Measurements from ENCODE around the gene FIS1.

The FIS1 gene

DNA sequence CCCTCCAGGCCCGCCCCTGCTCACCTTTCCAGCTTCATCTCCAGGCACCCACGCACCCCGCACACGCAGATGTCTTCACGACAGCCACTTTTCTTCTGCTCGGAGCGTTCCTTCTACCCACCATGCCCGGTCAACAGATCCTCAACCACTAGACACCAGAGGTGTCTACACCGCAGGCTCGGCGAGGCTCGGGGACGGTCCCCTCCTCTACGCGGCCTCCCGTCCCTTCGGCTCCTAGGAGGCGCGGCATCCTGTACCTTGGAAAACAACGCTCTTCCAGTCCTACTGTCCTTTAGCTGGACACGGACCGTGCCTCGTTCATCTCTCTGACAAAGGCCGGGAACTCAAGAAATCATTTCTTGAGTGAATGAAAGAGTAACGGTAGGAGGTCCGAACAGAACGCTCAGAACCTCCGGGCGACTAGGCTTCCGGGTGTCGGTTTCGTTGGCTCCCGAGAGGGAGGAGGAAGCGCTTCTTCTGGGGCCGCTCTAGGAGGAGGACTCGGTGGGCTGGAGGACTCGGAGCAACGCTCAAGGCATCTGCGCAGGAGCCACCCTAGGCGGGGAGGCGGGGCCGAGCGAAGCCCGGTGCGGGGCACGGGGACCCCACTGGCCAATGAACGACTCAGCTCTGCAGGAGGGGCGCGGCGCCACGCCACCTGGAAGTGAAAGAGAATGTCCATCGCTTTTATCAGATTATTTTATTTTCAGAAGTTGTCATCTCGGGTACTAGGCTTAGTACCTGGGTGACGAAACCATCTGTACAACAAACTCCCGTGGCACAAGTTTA lies 7.2 kb upstream of the FIS1 start:
- Histone ChIP-seq H3K27me3 (ENCODE audit: control insufficient read depth, insufficient read depth, low read length) (no peaks in the 10 kb centered on the region), H3K4me3 (ENCODE audit: low read length) (peak overlapping the region; percentile 96), H3K4me1 (ENCODE audit: control insufficient read depth, low read depth, low read length) (peaks cover 4% of the 10 kb centered on the region), H3K27ac (ENCODE audit: low read length) (no peak overlapping the region), H3K36me3 (ENCODE audit: control insufficient read depth, low read depth, low read length) (no peaks in the 10 kb centered on the region), H3K9me3 (ENCODE audit: control insufficient read depth, low read depth, low read length) (no peaks in the 10 kb centered on the region), H3K9ac (ENCODE audit: low read length) (peak overlapping the region; percentile 69)

DNA sequence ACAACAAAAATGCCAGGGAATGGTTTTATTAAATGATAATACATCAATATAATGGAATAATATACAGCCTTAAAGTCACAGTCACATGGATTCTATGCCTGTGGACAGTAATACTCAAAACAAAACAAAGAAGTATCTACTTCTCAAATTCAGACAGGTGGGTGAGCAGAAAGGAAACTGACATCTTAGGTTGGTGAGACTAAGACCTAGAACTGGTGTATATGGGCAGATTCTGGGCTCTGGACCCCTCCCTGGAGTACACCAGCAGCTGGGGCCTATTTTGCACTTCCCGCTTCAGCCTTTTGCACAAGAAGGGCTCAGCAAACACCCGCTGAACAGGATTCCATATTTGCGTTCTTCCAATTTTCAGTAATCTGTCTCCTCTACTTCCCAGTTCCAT lies 5.4 kb upstream of the FIS1 start:
- H3K9ac ChIP-seq (ENCODE audit: low read length) = no peak overlapping the region

DNA sequence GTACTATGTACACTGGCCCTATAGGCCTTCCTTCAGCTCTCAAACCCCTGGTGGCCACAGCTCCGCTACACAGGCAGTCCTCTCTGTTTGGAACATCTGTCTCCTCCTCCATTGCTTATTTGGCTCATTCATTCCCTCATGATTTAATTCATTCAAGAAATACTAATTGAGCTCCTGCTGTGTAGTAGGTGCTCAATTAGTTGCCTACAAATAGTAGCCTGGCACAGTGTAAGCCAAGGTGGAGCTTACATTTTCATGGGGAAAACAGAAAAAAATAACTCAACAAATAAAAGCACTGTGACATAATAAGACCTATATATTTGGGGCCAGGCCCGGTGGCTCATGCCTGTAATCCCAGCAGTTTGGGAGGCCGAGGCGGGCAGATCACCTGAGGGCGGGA lies 3.4 kb upstream of the FIS1 start:
- no peak overlapping the region for H3K27ac ChIP-seq (ENCODE audit: low read length)
- H3K36me3 ChIP-seq (ENCODE audit: control insufficient read depth, low read depth, low read length) = no peaks in the 10 kb centered on the region
- no peaks in the 10 kb centered on the region for H3K27me3 ChIP-seq (ENCODE audit: control insufficient read depth, insufficient read depth, low read length)
- no peak overlapping the region for H3K9ac ChIP-seq (ENCODE audit: low read length)
- peaks cover 13% of the 10 kb centered on the region for H3K4me1 ChIP-seq (ENCODE audit: control insufficient read depth, low read depth, low read length)
- no peaks in the 10 kb centered on the region for H3K9me3 ChIP-seq (ENCODE audit: control insufficient read depth, low read depth, low read length)
- no peak overlapping the region for H3K4me3 ChIP-seq (ENCODE audit: low read length)

More for the DNA sequence above, 5.4 kb upstream of the FIS1 start:
- Histone ChIP-seq H3K27me3 (ENCODE audit: control insufficient read depth, insufficient read depth, low read length) (no peaks in the 10 kb centered on the region), H3K4me1 (ENCODE audit: control insufficient read depth, low read depth, low read length) (peaks cover 9% of the 10 kb centered on the region), H3K36me3 (ENCODE audit: control insufficient read depth, low read depth, low read length) (no peaks in the 10 kb centered on the region), H3K27ac (ENCODE audit: low read length) (no peak overlapping the region), H3K9me3 (ENCODE audit: control insufficient read depth, low read depth, low read length) (no peaks in the 10 kb centered on the region), H3K4me3 (ENCODE audit: low read length) (no peak overlapping the region)

DNA sequence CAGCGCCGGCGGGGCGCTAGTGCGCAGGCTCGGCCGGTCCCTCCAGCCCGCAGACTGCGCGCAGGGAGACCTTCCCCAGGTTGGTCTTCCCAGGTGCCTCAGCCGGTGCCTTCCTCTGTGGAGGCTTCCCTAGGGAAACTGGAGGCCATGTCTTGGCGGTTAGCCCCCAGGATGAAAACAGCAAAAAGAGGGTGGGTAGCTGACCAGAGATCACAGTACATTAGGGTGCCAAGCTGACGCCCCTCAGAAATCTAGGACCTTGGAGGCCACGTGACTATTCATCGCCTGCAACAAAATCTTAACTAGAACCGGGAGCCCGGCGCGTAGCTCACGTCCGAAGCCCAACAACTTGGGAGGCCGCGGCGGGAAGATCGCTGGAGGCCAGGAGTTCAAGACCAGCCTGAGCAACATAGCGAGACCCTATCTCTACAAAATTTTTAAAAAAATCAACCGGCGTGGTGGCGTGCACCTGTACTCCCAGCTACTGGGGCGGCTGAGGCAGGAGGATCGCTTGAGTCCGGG lies 327 bp upstream of the FIS1 start:
- no peaks in the 10 kb centered on the region for H3K9me3 ChIP-seq (ENCODE audit: control insufficient read depth, low read depth, low read length)
- peaks cover 9% of the 10 kb centered on the region for H3K4me1 ChIP-seq (ENCODE audit: control insufficient read depth, low read depth, low read length)
- no peak overlapping the region for H3K27ac ChIP-seq (ENCODE audit: low read length)
- peak overlapping the region; percentile 98 for H3K4me3 ChIP-seq (ENCODE audit: low read length)
- no peaks in the 10 kb centered on the region for H3K36me3 ChIP-seq (ENCODE audit: control insufficient read depth, low read depth, low read length)
- peak overlapping the region; percentile 72 for H3K9ac ChIP-seq (ENCODE audit: low read length)
- no peaks in the 10 kb centered on the region for H3K27me3 ChIP-seq (ENCODE audit: control insufficient read depth, insufficient read depth, low read length)

DNA sequence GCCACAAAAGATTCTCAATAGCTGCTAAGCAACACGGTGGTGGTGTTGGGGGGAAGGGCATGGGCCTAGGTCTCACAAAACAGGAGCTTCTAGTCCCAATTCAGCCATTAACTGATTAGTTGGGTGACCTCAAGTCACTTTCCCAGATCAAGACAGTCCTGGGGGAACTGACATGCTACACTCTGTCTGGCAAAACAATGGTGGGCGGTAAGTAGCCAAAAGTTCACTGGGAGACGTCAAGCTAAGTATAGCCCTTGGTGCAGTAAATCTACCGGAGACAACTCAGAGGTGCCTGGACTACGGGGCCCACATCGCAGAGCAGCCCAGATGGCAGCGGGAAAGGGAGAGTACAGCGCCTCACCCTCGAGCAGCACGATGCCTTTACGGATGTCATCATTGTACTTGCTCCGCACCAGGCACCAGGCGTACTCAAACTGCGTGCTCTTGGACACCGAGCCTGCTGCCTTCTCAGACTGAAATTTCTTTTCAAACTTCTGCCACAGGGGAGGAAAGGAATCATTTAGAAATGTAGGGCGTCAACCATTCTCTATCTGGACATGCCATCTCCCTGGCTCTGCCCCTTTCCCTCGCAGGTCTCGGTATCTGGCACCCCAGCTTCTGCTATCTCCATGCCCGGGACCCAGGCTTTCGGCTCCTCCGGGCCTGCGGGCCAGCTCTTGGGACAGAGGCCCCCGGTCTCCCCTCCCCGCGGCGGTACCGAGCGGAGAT lies 1.1 kb downstream of the FIS1 start:
- no peak overlapping the region for H3K27ac ChIP-seq (ENCODE audit: low read length)
- peak overlapping the region; percentile 98 for H3K4me3 ChIP-seq (ENCODE audit: low read length)
- peak overlapping the region; percentile 72 for H3K9ac ChIP-seq (ENCODE audit: low read length)
- H3K9me3 ChIP-seq (ENCODE audit: control insufficient read depth, low read depth, low read length) = no peaks in the 10 kb centered on the region
- H3K27me3 ChIP-seq (ENCODE audit: control insufficient read depth, insufficient read depth, low read length) = no peaks in the 10 kb centered on the region
- H3K36me3 ChIP-seq (ENCODE audit: control insufficient read depth, low read depth, low read length) = no peaks in the 10 kb centered on the region
- peaks cover 9% of the 10 kb centered on the region for H3K4me1 ChIP-seq (ENCODE audit: control insufficient read depth, low read depth, low read length)

DNA sequence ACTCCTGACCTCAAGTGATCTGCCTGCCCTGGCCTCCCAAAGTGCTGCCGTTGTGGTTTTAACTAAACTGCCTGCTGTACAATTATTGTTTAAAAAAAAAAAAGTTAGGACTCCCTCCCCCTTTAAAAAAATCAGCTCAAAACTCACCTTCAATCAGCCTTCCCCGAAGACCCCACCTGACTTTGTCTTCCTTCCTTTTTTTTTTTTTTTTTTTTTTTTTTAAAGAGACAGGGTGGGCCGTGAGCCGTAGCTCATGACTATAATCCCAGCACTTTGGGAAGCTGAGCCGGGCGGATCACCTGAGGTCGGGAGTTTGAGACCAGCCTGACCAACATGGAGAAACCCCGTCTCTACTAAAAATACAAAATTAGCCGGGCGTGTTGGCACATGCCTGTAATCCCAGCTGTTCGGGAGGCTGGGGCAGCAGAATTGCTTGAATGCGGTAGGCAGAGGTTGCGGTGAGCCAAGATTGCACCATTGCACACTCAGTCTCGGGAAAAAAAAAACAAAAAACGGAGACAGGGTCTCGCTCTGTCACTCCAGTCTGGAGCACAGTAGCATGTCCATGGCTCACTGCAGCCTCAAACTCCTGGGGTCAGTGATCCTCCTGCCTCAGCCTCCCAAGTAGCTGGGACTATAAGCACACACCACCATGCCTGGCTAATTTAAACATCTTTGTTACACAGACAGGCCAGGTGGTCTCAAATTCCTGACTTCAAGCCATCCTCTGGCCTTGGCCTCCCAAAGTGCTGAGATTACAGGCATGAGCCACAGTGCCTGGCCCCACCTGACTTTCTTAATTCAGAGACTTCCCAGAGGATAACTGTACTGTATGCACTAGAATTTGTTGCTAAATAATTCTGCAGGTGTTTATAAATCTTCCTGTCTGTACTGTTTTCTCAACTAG lies 3.2 kb downstream of the FIS1 start:
- peaks cover 9% of the 10 kb centered on the region for H3K4me1 ChIP-seq (ENCODE audit: control insufficient read depth, low read depth, low read length)

DNA sequence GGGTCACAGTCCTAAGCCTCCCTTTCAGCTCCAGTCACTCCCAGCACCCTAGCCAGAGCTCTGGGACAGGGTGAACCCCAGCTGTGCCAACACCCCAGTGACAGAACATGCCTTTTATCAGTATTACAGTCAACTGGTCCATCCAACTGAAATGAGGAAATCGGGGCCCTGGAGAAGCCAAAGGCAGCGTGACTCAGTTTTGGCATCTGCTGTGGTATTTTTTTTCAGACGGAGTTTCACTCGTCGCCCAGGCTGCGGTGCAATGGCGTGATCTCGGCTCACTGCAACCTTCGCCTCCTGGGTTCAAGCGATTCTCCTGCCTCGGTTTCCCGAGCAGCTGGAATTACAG lies 3.9 kb downstream of the FIS1 start:
- no peak overlapping the region for H3K27ac ChIP-seq (ENCODE audit: low read length)
- no peaks in the 10 kb centered on the region for H3K9me3 ChIP-seq (ENCODE audit: control insufficient read depth, low read depth, low read length)
- H3K27me3 ChIP-seq (ENCODE audit: control insufficient read depth, insufficient read depth, low read length) = no peaks in the 10 kb centered on the region
- H3K36me3 ChIP-seq (ENCODE audit: control insufficient read depth, low read depth, low read length) = peaks cover 4% of the 10 kb centered on the region
- peaks cover 9% of the 10 kb centered on the region for H3K4me1 ChIP-seq (ENCODE audit: control insufficient read depth, low read depth, low read length)
- H3K9ac ChIP-seq (ENCODE audit: low read length) = no peak overlapping the region
- no peak overlapping the region for H3K4me3 ChIP-seq (ENCODE audit: low read length)

More for the DNA sequence above, 3.2 kb downstream of the FIS1 start:
- no peaks in the 10 kb centered on the region for H3K27me3 ChIP-seq (ENCODE audit: control insufficient read depth, insufficient read depth, low read length)
- no peaks in the 10 kb centered on the region for H3K9me3 ChIP-seq (ENCODE audit: control insufficient read depth, low read depth, low read length)
- H3K4me3 ChIP-seq (ENCODE audit: low read length) = no peak overlapping the region
- peaks cover 4% of the 10 kb centered on the region for H3K36me3 ChIP-seq (ENCODE audit: control insufficient read depth, low read depth, low read length)
- H3K9ac ChIP-seq (ENCODE audit: low read length) = no peak overlapping the region
- H3K27ac ChIP-seq (ENCODE audit: low read length) = no peak overlapping the region

DNA sequence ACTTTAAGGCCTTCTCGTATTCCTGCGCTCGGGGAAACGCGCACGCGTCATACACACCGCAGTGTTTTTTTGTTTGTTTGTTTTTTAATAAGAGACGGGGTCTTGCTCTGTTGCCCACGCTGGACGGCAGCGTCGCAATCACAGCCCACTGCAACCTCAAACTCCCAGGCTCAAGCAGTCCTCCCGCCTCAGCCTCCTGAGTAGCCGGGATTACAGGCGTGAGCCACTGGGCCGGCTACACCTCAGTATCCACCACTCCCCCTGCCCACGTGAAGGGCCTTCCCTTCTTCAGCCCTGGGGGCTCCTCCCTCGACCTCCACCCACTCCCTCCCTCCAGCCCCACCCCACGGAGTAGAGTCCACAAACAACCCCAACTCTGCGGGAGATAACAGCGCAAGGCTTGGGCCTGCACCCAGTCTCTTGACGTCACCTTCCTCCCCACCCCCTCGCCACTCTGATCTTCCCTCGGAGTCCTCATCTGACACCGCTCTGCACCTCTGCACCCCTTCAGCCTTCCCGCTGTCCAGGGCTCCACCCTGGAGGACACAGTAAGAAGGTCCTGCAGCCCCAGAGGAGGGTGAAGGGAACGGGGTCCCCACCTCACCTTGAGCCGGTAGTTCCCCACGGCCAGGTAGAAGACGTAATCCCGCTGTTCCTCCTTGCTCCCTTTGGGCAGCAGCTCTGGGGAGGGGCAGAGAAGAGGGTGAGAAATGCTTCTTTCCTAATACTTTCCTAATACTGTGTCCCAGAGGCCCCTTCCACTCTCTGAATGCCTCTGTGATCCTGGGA lies 4.5 kb downstream of the FIS1 start:
- Histone ChIP-seq H3K9me3 (ENCODE audit: control insufficient read depth, low read depth, low read length) (no peaks in the 10 kb centered on the region), H3K4me1 (ENCODE audit: control insufficient read depth, low read depth, low read length) (peaks cover 4% of the 10 kb centered on the region), H3K36me3 (ENCODE audit: control insufficient read depth, low read depth, low read length) (peaks cover 4% of the 10 kb centered on the region), H3K9ac (ENCODE audit: low read length) (no peak overlapping the region), H3K4me3 (ENCODE audit: low read length) (no peak overlapping the region), H3K27ac (ENCODE audit: low read length) (no peak overlapping the region), H3K27me3 (ENCODE audit: control insufficient read depth, insufficient read depth, low read length) (no peaks in the 10 kb centered on the region)

DNA sequence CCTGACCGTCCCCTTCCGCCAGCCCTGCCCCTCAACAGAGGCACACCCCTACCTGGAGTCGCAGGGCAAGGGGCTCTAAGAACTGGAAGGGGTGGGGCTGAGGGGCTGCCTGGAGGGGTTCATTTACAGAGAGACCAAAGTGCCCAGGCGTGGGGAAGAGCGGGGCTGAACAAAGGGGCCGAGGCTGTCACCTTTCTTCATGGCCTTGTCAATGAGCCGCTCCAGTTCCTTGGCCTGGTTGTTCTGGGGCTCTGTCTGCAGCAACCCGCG lies 5.0 kb downstream of the FIS1 start:
- Histone ChIP-seq H3K27me3 (ENCODE audit: control insufficient read depth, insufficient read depth, low read length) (no peaks in the 10 kb centered on the region), H3K4me3 (ENCODE audit: low read length) (no peak overlapping the region), H3K4me1 (ENCODE audit: control insufficient read depth, low read depth, low read length) (peaks cover 4% of the 10 kb centered on the region), H3K36me3 (ENCODE audit: control insufficient read depth, low read depth, low read length) (peaks cover 4% of the 10 kb centered on the region), H3K9ac (ENCODE audit: low read length) (no peak overlapping the region), H3K9me3 (ENCODE audit: control insufficient read depth, low read depth, low read length) (no peaks in the 10 kb centered on the region), H3K27ac (ENCODE audit: low read length) (no peak overlapping the region)

DNA sequence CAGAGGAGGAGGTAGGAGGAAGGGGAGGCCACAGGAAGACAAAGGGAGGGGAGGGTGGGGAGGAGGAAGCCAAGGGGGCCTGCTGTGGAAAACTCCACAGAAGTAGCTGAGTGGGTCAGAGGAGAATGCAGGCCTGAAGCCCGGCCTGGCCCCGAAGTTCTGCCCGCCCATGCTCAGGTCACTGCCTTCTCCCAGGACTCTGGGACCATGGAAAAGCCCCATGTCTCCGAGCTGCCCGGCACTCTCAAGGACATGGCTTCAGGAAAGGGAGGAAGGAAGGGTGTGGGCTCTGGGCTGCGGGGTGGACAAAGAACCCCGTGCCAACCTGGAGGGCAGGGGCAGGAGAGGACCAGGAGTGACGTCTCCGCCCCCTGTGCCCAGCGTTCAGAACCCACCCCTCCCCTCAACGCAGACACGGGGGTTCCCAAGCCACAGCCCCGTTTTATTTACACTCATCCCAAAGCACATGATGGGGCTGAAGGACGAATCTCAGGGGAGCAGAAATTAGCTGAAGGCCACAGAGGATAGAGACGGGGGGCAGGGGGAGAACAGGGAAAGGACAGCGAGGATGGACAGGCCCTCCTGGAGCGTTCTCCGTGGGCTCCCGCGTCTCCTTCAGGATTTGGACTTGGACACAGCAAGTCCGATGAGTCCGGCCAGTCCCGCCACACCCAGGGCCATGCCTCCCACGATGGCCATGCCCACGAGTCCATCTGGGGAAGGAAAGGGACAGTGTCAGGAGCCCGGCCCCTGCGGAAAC lies 5.5 kb downstream of the FIS1 start:
- peaks cover 4% of the 10 kb centered on the region for H3K4me1 ChIP-seq (ENCODE audit: control insufficient read depth, low read depth, low read length)

More for the DNA sequence above, 5.5 kb downstream of the FIS1 start:
- Histone ChIP-seq H3K9ac (ENCODE audit: low read length) (no peak overlapping the region), H3K4me3 (ENCODE audit: low read length) (no peak overlapping the region), H3K36me3 (ENCODE audit: control insufficient read depth, low read depth, low read length) (peaks cover 4% of the 10 kb centered on the region), H3K9me3 (ENCODE audit: control insufficient read depth, low read depth, low read length) (no peaks in the 10 kb centered on the region), H3K27me3 (ENCODE audit: control insufficient read depth, insufficient read depth, low read length) (no peaks in the 10 kb centered on the region), H3K27ac (ENCODE audit: low read length) (no peak overlapping the region)
